Left lobe of liver (tissue), 2 donors: ENCODE results near the gene MTRR. TPM values are rescaled to one million over a fixed set of nuclear protein-coding genes. Genes with fewer than 3 reads are reported as not detected.
"Not testable (repeated sequence)": the region's sequence is repeated elsewhere in the genome, so short reads cannot be mapped to it uniquely, and the experiment has no call there.

Source experiments
- ATAC-seq: fragments of 200-7000 bp; cut with Tn5 transposase; one replicate; pipeline ENCODE4 v1.9.1; 2020; ENCODE audit warnings: mild to moderate bottlenecking, moderate library complexity
- DNase-seq: peaks from one replicate; pipeline ENCODE4 v3.0.0-alpha.2; 2020; ENCODE audit warnings: low spot score
- total RNA-seq: library from RNA; stranded (reverse); gene quantifications from one replicate; pipeline ENCODE4 v1.2.1, GENCODE V29; 2021
- donor health status: DM: no; HTN: no; CAD: no; lungs with moderate emphysema.
- donor health status: DM: no; HTN: yes; CAD: no.

Gene MTRR
- total RNA-seq, 1 donor from 2014 or later, result 29.1 TPM

DNA sequence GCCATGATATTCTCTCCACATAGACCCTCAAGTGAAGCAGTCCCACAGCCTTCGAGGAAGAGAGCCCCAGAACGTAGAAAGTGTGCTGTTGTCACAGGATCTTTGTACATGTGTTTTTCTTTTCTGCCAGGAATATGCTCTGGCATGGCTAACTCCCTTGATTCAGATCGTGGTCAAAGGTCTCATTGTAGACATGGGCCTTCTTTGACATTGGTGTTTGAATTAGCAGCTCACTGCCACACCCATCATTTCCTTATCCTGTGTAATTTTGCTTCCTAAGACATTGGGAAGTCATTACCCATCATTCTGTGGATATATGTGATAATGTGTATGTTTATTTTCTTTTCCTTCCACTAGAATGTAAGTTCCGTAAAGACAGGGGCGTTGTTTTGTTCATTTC lies 25.5 kb downstream of the MTRR start:
- ATAC-seq (no peak), DNase-seq (no peak)

DNA sequence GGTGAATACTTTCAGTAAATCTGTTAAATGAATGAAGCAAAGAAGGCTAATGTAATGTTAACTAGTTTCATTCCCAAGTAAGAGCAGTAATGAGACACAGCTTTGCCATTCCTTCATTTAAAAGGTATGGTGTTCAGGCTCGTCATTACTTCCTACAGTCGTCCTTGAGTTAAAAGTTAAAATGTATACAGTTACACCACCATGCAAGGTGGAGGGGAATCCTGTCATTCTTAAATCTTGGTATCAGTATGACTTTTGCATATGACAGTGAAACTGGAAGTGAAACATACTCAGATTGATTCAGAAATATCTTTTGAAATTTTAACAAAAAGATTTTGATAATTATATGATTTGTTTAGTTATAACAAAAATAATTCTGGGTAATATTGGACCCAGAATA lies 25.9 kb downstream of the MTRR start:
- no peak for DNase-seq
- no peak for ATAC-seq

DNA sequence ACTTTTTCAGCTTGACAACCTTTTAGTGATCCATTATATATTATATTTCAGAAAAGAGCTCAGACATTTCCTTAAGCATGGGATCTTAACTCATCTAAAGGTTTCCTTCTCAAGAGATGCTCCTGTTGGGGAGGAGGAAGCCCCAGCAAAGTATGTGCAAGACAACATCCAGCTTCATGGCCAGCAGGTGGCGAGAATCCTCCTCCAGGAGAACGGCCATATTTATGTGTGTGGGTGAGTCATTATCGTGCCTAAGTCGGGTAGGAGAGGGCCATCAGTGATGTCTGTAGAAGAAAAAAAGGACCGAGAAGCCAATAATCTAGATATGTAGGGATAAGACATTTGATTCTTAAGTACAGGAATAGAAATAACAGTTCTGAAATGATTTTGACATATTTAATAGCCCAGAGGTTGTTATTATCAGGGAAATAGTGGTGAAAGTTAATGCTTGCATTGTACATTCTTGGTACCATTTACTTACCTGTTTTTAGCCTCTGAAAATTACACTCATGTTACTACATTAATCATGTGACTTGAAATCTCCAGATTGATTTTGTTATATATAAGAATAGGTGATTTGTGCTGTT lies 28.2 kb downstream of the MTRR start:
- ATAC-seq, result no peak
- no peak for DNase-seq

DNA sequence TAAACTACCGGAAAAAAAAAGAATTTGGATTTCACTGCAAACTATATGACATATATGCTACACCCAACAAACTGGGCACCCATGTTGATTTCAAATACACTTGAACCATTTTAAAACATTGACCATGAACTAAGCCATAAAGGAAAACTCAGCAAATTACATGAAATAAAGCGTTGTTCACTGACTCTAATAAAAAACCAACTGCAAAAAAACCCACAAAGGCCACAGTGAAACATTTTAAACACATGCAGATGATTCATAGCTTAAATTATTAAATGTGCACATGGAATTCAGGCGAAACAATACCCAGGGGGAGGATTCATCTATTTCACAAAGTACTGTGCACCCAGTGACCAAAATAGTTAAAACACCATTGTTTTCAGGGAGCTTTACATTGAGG lies 33.3 kb downstream of the MTRR start:
- DNase-seq (no peak), ATAC-seq (no peak)

DNA sequence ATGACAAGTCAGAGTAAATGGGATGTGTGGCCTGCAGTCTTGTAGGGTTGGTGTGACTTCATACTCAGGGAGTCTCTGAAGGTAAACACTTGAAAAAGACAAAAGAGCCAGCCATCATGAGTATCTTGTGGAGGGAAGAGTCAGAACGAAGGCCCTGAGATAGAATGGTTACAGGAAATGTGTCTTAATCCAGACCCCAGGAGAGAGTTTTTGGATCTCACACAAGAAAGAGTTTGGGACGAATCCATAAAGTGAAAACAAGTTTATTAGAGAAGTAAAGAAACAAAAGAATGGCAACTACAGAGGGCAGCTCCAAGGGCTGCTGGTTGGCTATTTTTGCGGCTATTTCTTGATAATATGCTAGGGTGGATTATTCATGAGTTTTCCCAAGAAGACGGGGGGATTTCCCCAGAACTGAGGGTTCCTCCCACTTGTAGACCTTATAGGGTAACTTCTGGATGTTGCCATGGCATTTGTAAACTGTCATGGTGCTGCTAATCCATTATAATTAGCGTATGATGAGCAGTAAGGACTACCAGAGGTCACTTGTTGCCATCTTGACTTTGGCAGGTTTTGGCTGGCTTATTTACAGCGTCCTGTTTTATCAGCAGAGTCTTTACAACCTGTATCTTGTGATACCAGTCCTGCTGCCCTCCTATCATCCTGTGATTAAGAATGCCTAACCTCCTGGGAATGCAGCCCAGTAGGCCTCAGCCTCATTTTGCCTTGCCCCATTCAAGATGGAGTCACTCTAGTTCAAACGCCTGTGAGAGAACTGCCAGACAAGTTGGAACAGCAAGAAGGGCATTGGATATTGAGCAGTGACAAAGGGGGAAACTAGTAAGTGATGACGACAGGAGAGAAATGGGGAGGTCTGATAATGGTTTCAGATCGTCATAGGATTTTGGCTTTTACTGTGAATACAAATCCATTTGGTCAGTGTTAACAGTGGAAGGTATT lies 34.0 kb downstream of the MTRR start:
- no peak for DNase-seq
- no peak for ATAC-seq

DNA sequence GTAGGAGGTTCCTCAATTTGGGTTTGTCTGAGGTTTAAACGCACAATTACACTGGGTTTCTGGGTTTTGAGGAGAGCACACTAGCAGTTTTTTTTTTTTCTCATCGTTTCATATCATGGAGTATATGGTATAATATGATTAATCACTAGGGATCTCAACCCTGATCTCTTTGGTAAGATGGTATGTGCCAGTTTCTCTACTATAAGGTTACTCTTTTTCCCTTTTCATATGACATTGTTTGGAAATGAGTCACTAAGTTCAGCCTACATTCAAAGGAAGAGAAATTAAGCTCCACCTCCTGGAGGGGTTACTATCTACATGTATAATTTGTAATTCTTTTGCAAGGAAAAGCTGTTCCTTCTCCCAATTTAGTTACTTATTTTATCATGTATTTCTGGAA lies 35.2 kb downstream of the MTRR start:
- ATAC-seq (no peak), DNase-seq (no peak)

DNA sequence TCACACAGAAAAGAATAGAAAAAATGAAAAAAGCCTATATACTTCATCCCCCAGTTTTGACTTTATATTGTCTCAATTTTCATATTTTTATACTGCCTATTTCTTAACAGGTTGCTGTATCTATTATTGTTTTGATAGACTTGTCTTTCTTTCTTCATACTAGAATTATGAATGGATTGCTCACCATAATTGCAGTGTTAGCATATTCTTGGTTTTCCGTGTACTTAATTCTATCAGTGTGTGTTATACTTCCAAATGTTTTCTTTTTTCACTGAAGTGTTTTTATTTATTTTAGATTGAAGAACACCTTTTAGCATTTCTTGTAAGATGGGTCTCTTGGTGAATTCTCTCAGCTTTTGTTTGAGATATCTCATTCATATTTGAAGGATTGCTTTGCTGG lies 38.7 kb downstream of the MTRR start:
- no peak for ATAC-seq
- no peak for DNase-seq

DNA sequence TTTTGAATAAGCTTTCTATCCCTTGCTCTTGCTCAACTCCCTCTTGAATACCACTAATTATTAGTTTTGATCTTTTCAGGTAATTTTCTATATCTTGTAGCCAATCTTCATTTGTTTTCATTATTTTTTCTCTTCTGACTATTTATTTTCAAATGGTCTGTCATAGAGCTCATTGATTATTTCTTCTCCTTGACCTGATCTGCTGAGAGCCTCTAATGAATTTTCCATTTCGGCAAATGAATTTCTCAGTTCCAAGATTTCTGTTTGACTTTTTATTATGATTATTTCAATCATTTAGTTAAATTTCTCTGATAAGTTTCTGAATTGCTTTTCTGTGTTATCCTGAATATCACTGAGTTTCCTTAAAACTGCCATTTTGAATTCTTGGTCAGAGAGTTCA lies 39.4 kb downstream of the MTRR start:
- ATAC-seq (no peak), DNase-seq (no peak)

DNA sequence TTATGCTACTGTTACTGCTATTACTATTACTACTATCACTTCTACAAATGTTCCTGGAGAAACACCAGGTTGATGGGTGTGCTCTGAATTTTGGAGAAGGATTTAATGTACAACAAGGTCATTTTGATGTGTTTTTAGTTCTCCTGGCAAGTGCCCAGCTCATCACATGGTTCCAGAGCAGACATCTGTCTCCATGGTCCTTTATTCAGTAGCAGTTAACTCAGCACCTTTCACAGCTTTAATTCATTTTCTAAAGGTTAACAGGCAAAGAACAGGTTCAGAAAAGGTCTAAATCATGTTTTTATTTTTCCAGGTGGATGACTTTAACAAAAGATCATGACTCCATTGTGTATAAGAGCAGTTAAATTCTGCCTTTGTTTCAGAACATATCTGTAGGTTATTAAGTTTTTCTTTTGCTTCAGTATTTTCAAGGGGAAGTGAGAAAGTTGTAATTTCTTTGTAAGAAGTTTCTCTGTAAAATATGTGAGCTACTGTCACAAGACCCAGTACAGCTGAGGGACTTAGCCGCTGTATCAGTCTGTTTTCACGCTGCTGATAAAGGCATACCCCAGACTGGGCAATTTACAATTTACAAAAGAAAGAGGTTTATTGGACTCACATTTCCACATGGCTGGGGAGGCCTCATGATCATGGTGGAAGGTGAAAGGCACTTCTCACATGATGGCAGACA lies 41.9 kb downstream of the MTRR start:
- DNase-seq, result no peak
- no peak for ATAC-seq

DNA sequence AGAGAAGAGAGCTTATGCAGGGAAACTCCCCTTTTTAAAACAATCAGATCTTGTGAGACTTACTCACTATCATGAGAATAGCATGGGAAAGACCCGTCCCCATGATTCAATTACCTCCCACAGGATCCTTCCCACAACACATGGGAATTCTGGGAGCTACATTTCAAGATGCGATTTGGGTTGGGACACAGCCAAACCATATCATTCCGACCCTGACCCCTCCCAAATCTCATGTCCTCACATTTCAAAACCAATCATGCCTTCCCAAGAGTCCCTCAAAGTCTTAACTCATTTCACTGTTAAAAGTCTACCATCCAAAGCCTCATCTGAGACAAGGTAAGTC lies 42.5 kb downstream of the MTRR start:
- ATAC-seq, DNase-seq: not testable (repeated sequence)

DNA sequence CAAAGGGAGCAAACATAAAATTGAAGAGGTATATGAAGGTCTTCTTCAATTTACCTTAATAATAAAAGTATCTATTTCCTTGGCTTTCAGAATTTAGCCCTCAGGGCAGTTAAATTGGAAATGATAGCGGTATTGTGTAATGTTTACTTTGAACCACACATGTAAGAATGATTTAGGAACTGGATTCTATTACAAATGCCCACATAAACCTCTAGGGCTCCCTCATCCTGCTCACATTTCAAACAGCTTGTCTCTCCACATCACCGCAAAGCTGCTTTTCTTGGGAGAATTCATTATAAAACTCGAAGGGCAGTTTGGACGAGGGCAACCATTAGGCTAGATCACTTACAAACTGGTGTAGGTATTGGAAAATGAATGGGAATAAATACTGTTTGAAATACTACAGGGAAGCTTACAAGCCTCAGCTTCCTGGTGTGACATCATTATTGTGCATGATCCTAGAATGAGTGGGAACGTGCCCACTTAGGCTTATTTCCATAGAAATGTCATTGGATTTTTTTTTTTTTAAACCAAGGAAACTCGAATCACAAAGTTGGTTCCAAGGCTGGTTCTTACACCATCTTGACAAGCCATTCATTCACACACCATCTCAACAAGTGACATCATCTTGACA lies 47.3 kb downstream of the MTRR start:
- no peak for ATAC-seq
- no peak for DNase-seq

DNA sequence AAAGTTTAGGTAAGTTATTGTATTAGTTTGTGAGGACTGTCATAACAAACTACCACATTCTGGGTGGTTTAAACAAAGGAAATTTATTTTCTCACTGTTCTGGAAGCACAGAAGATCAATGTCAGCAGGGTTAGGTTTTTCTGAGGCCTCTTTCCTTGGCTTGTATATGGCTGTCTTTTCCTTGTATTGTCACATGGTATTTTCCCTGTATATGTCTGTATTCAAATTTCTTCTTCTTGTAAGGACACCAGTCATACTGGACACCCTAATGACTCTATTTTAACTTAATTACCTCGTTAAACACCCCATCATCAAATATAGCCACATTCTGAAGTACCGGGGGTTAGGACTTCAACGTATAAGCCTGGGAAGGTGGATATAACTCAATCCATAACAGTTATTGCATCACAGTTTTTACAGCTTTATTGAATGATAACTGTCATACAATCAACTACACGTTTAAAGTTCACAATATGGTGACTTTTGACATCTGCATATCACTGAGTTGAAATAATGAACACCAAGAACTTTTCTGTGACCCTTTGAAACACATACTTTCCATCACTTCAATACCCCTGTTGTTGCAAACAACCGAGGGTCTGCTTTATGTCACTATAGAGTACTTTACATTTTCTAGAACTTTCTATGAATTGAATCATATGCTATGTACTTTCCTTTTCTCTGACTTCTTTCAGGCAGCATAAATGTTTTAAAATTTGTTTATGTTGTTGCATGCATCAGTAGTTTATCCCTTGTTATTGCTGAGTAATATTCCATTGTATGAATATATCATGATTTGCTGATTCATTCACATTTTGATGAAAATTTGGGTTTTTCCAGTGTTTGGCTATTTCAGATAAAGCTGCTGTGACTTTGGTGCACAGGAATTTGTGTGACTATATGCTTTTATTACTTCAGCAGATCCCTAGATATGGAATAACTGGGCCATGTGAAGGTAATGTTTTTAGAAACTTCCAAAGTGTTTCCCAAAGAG lies 48.5 kb downstream of the MTRR start:
- no peak for ATAC-seq

DNA sequence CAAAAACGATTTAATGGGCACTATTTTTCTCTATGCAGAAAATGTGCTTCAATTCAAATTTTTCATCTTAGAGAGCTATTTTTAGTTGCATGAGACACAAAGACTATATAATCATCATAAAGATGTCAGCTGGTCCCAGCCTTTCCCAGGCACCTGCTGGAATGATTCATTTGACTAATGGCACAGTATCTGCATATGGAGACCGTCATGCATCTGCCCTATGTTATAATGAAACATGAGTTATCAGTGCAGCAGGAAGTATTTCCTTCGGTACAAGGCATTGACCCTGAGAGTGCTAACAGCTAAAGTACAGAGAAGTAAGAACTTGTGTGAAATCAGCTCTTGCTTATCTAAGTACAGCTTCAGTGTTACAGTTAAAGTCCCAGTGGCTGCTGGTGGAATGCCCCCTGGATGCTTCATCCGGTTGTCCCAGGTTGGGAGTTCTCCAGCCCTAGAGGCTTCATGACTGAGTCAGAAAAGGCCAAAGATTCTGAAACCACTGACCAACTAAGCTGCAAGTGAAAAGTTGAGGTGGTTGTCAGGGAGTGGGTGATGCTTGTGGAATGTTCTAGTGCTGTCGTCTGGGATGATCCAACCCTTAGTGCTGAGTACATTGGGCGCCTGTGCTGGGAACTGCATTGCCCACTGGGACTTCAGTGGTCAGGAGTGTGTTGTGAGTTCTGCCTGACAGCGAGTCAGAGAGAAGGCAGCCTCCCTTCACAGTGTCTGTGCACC lies 57.2 kb downstream of the MTRR start:
- peak; percentile 19 for ATAC-seq
- DNase-seq, result no peak

More for the DNA sequence above, 48.5 kb downstream of the MTRR start:
- DNase-seq, result no peak

DNA sequence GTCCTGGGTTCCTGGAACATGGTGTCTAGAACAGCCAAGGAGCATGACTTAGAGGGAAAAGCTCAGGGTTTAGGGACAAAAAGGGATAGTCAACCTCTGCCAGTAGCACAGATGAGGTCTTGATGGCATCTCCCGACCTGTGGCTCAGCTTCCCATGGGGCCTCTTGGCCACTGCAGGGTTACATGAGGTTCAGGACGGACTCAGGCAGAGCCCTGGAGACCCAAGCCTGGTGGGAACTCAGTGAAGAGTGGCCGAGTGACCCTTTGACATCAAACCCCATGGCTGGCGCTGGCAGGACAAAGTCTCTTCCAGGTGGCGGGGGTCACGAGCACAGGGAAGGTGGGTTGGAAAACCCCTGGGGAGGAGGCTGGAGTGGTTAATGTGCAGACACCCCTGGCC lies 57.8 kb downstream of the MTRR start:
- DNase-seq, result no peak
- no peak for ATAC-seq

DNA sequence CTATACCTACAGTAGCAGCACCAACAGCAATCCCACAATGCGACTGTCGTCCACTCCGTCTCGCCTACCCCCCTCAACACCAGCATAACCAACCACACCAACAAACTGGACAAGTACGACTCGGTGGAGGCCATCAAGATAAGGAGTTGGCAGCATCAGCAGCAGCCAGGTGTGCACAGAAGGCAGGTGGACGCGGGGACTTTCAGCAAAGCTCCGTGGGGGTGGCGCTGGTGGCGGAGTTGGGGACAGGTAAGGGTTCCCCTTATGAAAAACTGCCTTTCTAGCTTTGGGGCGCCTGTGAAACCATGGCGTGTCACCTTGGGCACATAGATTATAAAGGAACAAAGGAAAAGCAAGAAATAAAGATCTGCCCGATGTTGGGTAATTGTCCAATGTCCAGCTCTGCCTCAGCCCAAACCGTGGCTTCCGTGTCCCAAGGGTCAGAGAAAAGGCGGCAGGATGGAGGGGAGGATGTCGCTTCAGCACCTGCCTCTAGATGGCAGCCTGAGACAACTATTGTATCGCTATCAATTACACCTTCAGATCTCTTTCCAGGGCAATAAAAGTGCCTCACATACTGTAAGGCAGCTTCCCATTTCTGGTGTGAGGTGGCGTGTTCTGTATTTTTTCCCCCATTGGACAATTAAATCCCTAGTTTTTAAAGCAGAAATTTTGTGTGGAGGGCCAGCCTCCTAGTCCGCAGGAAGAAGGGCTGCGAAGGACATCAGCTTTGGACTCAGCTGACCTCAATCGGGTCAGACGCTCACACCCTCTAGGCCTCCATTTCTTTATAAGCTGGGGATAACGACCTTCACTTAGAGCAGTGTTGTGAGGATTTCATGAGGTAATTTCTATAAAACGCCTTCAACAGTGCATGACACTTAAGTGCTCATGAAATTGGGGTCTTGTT lies 58.8 kb downstream of the MTRR start:
- peak; percentile 53 for DNase-seq
- ATAC-seq, result peak; percentile 98

DNA sequence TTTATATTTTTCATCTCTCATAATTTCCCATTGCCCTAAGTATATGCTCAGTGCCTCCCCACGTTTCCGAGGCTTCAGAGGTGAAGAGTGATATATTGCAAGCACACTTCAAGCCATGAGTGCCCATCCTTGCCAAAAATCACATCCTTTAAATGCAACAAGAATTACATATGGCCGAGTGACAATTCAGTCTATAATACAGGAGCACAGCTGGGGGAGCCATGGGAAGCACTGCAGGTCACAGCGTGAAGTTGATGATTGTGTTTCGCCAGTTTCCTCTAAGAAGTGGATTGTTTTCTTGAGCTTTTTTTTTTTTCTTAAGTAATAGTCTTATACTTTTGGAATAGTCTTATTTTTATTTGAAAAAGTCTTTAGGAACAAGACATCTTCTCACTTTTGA lies 61.1 kb downstream of the MTRR start:
- ATAC-seq, result no peak
- DNase-seq, result no peak

DNA sequence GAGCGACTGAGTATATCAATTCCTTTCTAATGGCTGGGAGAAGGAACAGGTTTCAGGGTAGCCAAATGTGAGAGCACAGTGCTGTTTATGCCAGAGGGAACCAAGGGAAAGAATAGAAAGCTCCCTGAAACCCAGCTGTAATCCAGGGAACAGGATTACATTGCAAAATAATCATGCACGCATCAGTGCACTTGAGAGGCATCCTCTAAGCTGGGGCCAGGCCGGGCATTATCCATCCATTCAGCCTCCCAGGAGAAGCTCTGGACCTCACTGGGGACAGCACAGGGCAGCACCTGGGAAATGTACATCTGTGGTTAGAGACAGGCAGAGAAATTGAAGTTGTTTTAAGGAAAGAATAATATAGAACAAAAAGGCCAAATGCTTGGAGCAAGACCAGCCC lies 72.7 kb downstream of the MTRR start:
- DNase-seq, result no peak
- no peak for ATAC-seq

DNA sequence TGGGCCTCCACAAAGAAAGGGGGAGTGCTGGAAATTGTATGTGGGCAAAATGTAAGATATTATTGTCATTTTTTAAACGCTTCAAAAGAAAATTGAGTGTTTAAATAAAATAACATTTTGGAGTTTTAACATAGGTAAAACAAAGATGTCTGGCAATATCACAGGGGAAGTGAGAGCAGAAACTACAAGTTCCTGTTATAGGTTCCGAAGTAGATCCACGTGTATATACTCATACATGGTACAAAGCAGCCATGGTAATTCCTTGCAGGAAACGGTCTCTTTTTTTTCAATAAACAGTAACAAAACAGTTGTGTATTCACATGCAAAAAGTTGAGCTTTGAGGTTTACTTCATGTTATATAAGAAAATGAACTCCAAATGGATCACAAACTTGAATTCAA lies 78.4 kb downstream of the MTRR start:
- no peak for ATAC-seq
- no peak for DNase-seq
